HepG2 (cell line): ENCODE data around the gene PLEKHB1. TPM values are rescaled to one million over a fixed set of nuclear protein-coding genes. Genes with fewer than 3 reads are reported as not detected.

Source experiments
- ARID3A ChIP-seq: IDR thresholded peaks from 2 replicates; pipeline ENCODE4 v1.6.1; 2012; ENCODE audit warnings: low read depth, low read length, improper control_type of control experiment
- FOXA3 ChIP-seq: IDR thresholded peaks from 2 replicates; pipeline ENCODE4 v1.6.1; 2016; ENCODE audit warnings: missing genetic modification reagents, missing compliant biosample characterization
- FOXP4 ChIP-seq: sonication (generic); formaldehyde crosslinking; IDR thresholded peaks from 2 replicates; pipeline ENCODE4 v1.4.0; 2020; ENCODE audit warnings: missing genetic modification reagents
- HNF1A ChIP-seq, 2 experiments: sonication (generic) in 1 of 2; formaldehyde crosslinking in 1 of 2; IDR thresholded peaks; 2 replicates each; pipeline versions ENCODE4 v1.4.0 to v1.6.1; 2016 to 2020; ENCODE audit warnings: borderline replicate concordance in 1 of 2, low read depth in 1 of 2, mild to moderate bottlenecking in 1 of 2, missing genetic modification reagents in 1 of 2
- KDM1A ChIP-seq: IDR thresholded peaks from 2 replicates; pipeline ENCODE4 v1.6.1; 2016; ENCODE audit warnings: missing compliant biosample characterization
- KLF13 ChIP-seq: sonication (generic); formaldehyde crosslinking; IDR thresholded peaks from 2 replicates; pipeline ENCODE4 v1.4.0; 2020; ENCODE audit warnings: mild to moderate bottlenecking, missing genetic modification reagents
- MLXIP ChIP-seq: sonication (generic); formaldehyde crosslinking; IDR thresholded peaks from 2 replicates; pipeline ENCODE4 v1.9.0; 2021; ENCODE audit warnings: missing genetic modification reagents, borderline replicate concordance
- MTA3 ChIP-seq: sonication (generic); formaldehyde crosslinking; IDR thresholded peaks from 2 replicates; pipeline ENCODE4 v1.4.0; 2020; ENCODE audit warnings: missing genetic modification reagents
- PHF8 ChIP-seq: sonication (generic); formaldehyde crosslinking; IDR thresholded peaks from 2 replicates; pipeline ENCODE4 v1.5.0; 2020; ENCODE audit warnings: missing genetic modification reagents
- POGZ ChIP-seq: sonication (generic); formaldehyde crosslinking; IDR thresholded peaks from 2 replicates; pipeline ENCODE4 v1.4.0; 2020; ENCODE audit warnings: mild to moderate bottlenecking, missing genetic modification reagents
- SMARCC2 ChIP-seq: fragments of 450-650 bp; IDR thresholded peaks from 2 replicates; pipeline ENCODE4 v1.6.1; 2017; ENCODE audit warnings: antibody characterized with exemption, mild to moderate bottlenecking
- SNRNP70 ChIP-seq: fragments of 200-400 bp; formaldehyde crosslinking; IDR thresholded peaks from 2 replicates; pipeline ENCODE4 v1.6.1; 2017; ENCODE audit warnings: mild to moderate bottlenecking, low read depth, low read length, moderate library complexity
- SUZ12 ChIP-seq: fragments of 150-350 bp; IDR thresholded peaks from 2 replicates; pipeline ENCODE4 v1.6.1; 2014; ENCODE audit warnings: low read depth, low read length
- ZNF224 ChIP-seq: sonication (generic); formaldehyde crosslinking; IDR thresholded peaks from 2 replicates; pipeline ENCODE4 v1.5.0; 2020; ENCODE audit warnings: mild to moderate bottlenecking, missing genetic modification reagents
- ZNF710 ChIP-seq: sonication (generic); formaldehyde crosslinking; IDR thresholded peaks from 2 replicates; pipeline ENCODE4 v1.5.0; 2020; ENCODE audit warnings: mild to moderate bottlenecking, missing genetic modification reagents, borderline replicate concordance
- polyA plus RNA-seq, 8 experiments: library from polyadenylated mRNA; depleted of rRNA in 3 of 8; stranded (reverse) in 7 of 8; unstranded in 1 of 8; fragments of >200 nt; fragmentation: Illumina TruSeq in 4 of 8; extraction: Trizol in 4 of 8; gene quantifications; 2 replicates each; pipeline versions ENCODE4 v1.2.1 to v1.2.3, GENCODE V29; 2011 to 2016; ENCODE audit warnings: low read depth in 4 of 8, missing spikeins in 1 of 8, mixed read lengths in 1 of 8; ENCODE audit not compliant: insufficient read depth in 1 of 8
- total RNA-seq, 5 experiments: library from RNA; depleted of rRNA; stranded (reverse); fragments of >200 nt; fragmentation: Illumina TruSeq; extraction: Trizol; gene quantifications; 2 replicates each; pipeline ENCODE4 v1.2.3, GENCODE V29; 2016; ENCODE audit warnings: low read depth in 1 of 5

Gene PLEKHB1
- total and polyA plus RNA-seq, 2 of the 13 experiments (the other 11 are each of a cell fraction or from before 2014, with no cell fraction given) = 68.0 to 99.3 TPM

GRCh38 chr11:73647459-73648100 is 1.2 kb downstream of the PLEKHB1 start (continued):
- TF ChIP-seq MLXIP (CRISPR knock-in tag) = no peak
- TF ChIP-seq FOXA3 (CRISPR knock-in tag) = no peak
- TF ChIP-seq MTA3 (CRISPR knock-in tag) = no peak
- TF ChIP-seq HNF1A (IDR thresholded peaks at IDR 0.05; ENCODE audit: low read depth) = no peak
- TF ChIP-seq HNF1A (CRISPR knock-in tag; IDR thresholded peaks at IDR 0.05; ENCODE audit: borderline replicate concordance) = no peak
- no peak for TF ChIP-seq ZNF710
- no peak for TF ChIP-seq KLF13 (CRISPR knock-in tag)
- TF ChIP-seq FOXP4 (CRISPR knock-in tag) = no peak; the same call in 1 of the 2 replicates
- TF ChIP-seq PHF8 (CRISPR knock-in tag) = no peak
- TF ChIP-seq ZNF224 (CRISPR knock-in tag) = no peak
- peak; percentile 44 for TF ChIP-seq SUZ12
- no peak for TF ChIP-seq SMARCC2
- TF ChIP-seq ARID3A = no peak
- TF ChIP-seq POGZ (CRISPR knock-in tag) = no peak
- TF ChIP-seq KDM1A (CRISPR knock-in tag) = no peak
- TF ChIP-seq SNRNP70 = no peak
